ENCODE results near the gene PHOX2B. TPM values are rescaled to one million over a fixed set of nuclear protein-coding genes. Genes with fewer than 3 reads are reported as not detected.

The PHOX2B gene
- total RNA-seq, 1 experiment from 2014 or later = not detected

- H3K9me3 ChIP-seq (ENCODE audit: control insufficient read depth in 1 of 2, insufficient read depth in 1 of 2, low read depth in 1 of 2, low read length in 2 of 2) = no peaks in the 10 kb centered on the region
- H3K27me3 ChIP-seq (ENCODE audit: insufficient read depth, low read length) = no peaks in the 10 kb centered on the region
- no peak for TF ChIP-seq REST (IDR thresholded peaks at IDR 0.05; ENCODE audit: low read depth)
- no peak for TF ChIP-seq EZH2 (IDR thresholded peaks at IDR 0.05)
- no peaks in the 10 kb centered on the region for H3K9me2 ChIP-seq (ENCODE audit: insufficient read depth)
- no peak overlapping the region for H3K27ac ChIP-seq (ENCODE audit: low read depth, low read length)
- no peak overlapping the region for H3K4me3 ChIP-seq (replicated peaks in 1 of 2; ENCODE audit: low read depth in 1 of 2, low read length in 2 of 2)
- no peaks in the 10 kb centered on the region for H4K20me1 ChIP-seq (ENCODE audit: insufficient read depth)
- H3K9ac ChIP-seq (ENCODE audit: low read length) = no peak overlapping the region
- DNase-seq (ENCODE audit: low read depth, low spot score) = no peak
- CTCF ChIA-PET = interaction anchor here (1.0 kb wide), 1 partner anchor 192 kb away, joined by 3 read pairs; no protein-coding TSS in a partner anchor
- no TSS peak for BruUV-seq (replicated peaks)
- no peak overlapping the region for H3K4me2 ChIP-seq (ENCODE audit: low read length)
- H2AFZ ChIP-seq (ENCODE audit: low read depth, low read length, poor library complexity, severe bottlenecking) = no peak overlapping the region
- H3K36me3 ChIP-seq (ENCODE audit: control insufficient read depth in 1 of 2, insufficient read depth in 2 of 2, low read length in 2 of 2) = no peaks in the 10 kb centered on the region
- POLR2A ChIA-PET = no interaction called here
- RAD21 ChIA-PET (ENCODE audit: low non-redundant PET in 1 of 2, low total read pairs in 2 of 2, uncharacterized antibody in 2 of 2, unreplicated experiment in 2 of 2) = no interaction called here
- H3K79me2 ChIP-seq (ENCODE audit: insufficient read depth, low read length) = no peaks in the 10 kb centered on the region
- H3K4me1 ChIP-seq (ENCODE audit: control insufficient read depth in 1 of 2, insufficient read depth in 2 of 2, low read length in 2 of 2) = peaks cover 0 to 3% of the 10 kb centered on the region in 2 experiments; a peak in 1 of 4 replicates
- intact Hi-C loops (cut with micrococcal nuclease) = no loop called here
- no peak for ATAC-seq
Measured at GRCh38 chr4:41696763-41697162, 51.8 kb downstream of the PHOX2B start.

- POLR2A ChIA-PET = no interaction called here
- RAD21 ChIA-PET (ENCODE audit: low non-redundant PET in 1 of 2, low total read pairs in 2 of 2, uncharacterized antibody in 2 of 2, unreplicated experiment in 2 of 2) = no interaction called here
- BruUV-seq (replicated peaks) = no TSS peak
- H2AFZ ChIP-seq (ENCODE audit: low read depth, low read length, poor library complexity, severe bottlenecking) = no peak overlapping the region
- H3K9me3 ChIP-seq (ENCODE audit: control insufficient read depth in 1 of 2, insufficient read depth in 1 of 2, low read depth in 1 of 2, low read length in 2 of 2) = no peaks in the 10 kb centered on the region
- no peaks in the 10 kb centered on the region for H4K20me1 ChIP-seq (ENCODE audit: insufficient read depth)
- no peaks in the 10 kb centered on the region for H3K9me2 ChIP-seq (ENCODE audit: insufficient read depth)
- H3K4me3 ChIP-seq (replicated peaks in 1 of 2; ENCODE audit: low read depth in 1 of 2, low read length in 2 of 2) = no peak overlapping the region
- peaks cover 0 to 3% of the 10 kb centered on the region in 2 experiments; a peak in 1 of 4 replicates for H3K4me1 ChIP-seq (ENCODE audit: control insufficient read depth in 1 of 2, insufficient read depth in 2 of 2, low read length in 2 of 2)
- H3K36me3 ChIP-seq (ENCODE audit: control insufficient read depth in 1 of 2, insufficient read depth in 2 of 2, low read length in 2 of 2) = no peaks in the 10 kb centered on the region
- no peaks in the 10 kb centered on the region for H3K27me3 ChIP-seq (ENCODE audit: insufficient read depth, low read length)
- no peak overlapping the region for H3K4me2 ChIP-seq (ENCODE audit: low read length)
- no peak overlapping the region for H3K27ac ChIP-seq (ENCODE audit: low read depth, low read length)
- intact Hi-C loops (cut with micrococcal nuclease) = no loop called here
- DNase-seq (ENCODE audit: low read depth, low spot score) (no peak), ATAC-seq (no peak)
- no peak overlapping the region for H3K9ac ChIP-seq (ENCODE audit: low read length)
- no peaks in the 10 kb centered on the region for H3K79me2 ChIP-seq (ENCODE audit: insufficient read depth, low read length)
- CTCF ChIA-PET = no interaction called here
- TF ChIP-seq ELF1 (IDR thresholded peaks at IDR 0.05; ENCODE audit: borderline replicate concordance, low read depth) (no peak), ZBTB33 (IDR thresholded peaks at IDR 0.05; ENCODE audit: extremely low read depth, insufficient replicate concordance, low read length) (no peak), ZNF274 (IDR thresholded peaks at IDR 0.05; ENCODE audit: low read depth, low read length) (no peak), MAX (IDR thresholded peaks at IDR 0.05) (no peak), FOSL1 (IDR thresholded peaks at IDR 0.05; ENCODE audit: low read depth) (no peak), REST (IDR thresholded peaks at IDR 0.05; ENCODE audit: low read depth) (no peak), POLR2AphosphoS5 (IDR thresholded peaks at IDR 0.05; ENCODE audit: low read depth, low read length) (no peak), SIN3A (IDR thresholded peaks at IDR 0.05; ENCODE audit: low read depth) (no peak), TCF7L2 (IDR thresholded peaks at IDR 0.05; ENCODE audit: borderline replicate concordance, extremely low read depth, insufficient read depth, insufficient read length) (no peak)
Measured at GRCh38 chr4:41696131-41696530, 52.4 kb downstream of the PHOX2B start.

All from HCT116 (cell line).